CD14-positive monocyte (primary cell): ENCODE results near the gene TUBB2A. TPM values are rescaled to one million over a fixed set of nuclear protein-coding genes. Genes with fewer than 3 reads are reported as not detected.

Experiments used
- DNase-seq, 3 donors: peaks; one replicate each; pipeline ENCODE4 v3.0.0-alpha.2; 2011 to 2022
- H2AFZ ChIP-seq: 2 replicates; pipeline ENCODE4 v1.6.0; 2012; ENCODE audit warnings: mild to moderate bottlenecking, low read depth, low read length, inconsistent platforms; ENCODE audit not compliant: insufficient read depth, poor library complexity, severe bottlenecking
- H3K27ac ChIP-seq, 2 donors: 1 replicate in 1 of 2; 2 replicates in 1 of 2; pipeline ENCODE4 v1.5.1; 2012 to 2013; ENCODE audit warnings: low read length in 2 of 2, control low read depth in 1 of 2, inconsistent platforms in 1 of 2, low read depth in 1 of 2, mild to moderate bottlenecking in 1 of 2
- H3K27me3 ChIP-seq, 2 donors: one replicate each; pipeline versions ENCODE4 v1.6.0 to v1.6.1; 2011 to 2013; ENCODE audit warnings: low read length in 2 of 2; ENCODE audit not compliant: control insufficient read depth in 2 of 2, insufficient read depth in 2 of 2
- H3K36me3 ChIP-seq, 2 donors: replicated peaks in 1 of 2; 1 replicate in 1 of 2; 2 replicates in 1 of 2; pipeline versions ENCODE4 v1.5.1 to v1.6.1; 2012 to 2013; ENCODE audit warnings: low read length in 2 of 2, control low read depth in 1 of 2, inconsistent platforms in 1 of 2, mild to moderate bottlenecking in 1 of 2; ENCODE audit not compliant: insufficient read depth in 2 of 2, control insufficient read depth in 1 of 2
- H3K4me1 ChIP-seq, 2 donors: 1 replicate in 1 of 2; 2 replicates in 1 of 2; pipeline versions ENCODE4 v1.5.1 to v1.6.1; 2012 to 2013; ENCODE audit warnings: low read length in 2 of 2, control low read depth in 1 of 2, inconsistent platforms in 1 of 2, mild to moderate bottlenecking in 1 of 2, moderate library complexity in 1 of 2; ENCODE audit not compliant: insufficient read depth in 2 of 2, control insufficient read depth in 1 of 2
- H3K4me2 ChIP-seq: replicated peaks from 2 replicates; pipeline ENCODE3; 2012; ENCODE audit warnings: low read length, moderate library complexity, mild to moderate bottlenecking; ENCODE audit not compliant: poor library complexity, severe bottlenecking; ENCODE audit errors: extremely low read depth
- H3K4me3 ChIP-seq, 3 experiments: fragments of 200-600 bp in 1 of 3; sonication (generic) in 1 of 3; replicated peaks in 1 of 3; 1 replicate in 2 of 3; 2 replicates in 1 of 3; pipeline ENCODE4 v1.5.1; 2011 to 2013; ENCODE audit warnings: low read length in 3 of 3, mild to moderate bottlenecking in 3 of 3, control low read depth in 2 of 3, low read depth in 2 of 3, inconsistent platforms in 1 of 3, moderate library complexity in 1 of 3
- H3K79me2 ChIP-seq: 2 replicates; pipeline ENCODE4 v1.6.0; 2012; ENCODE audit warnings: mild to moderate bottlenecking, control low read depth, inconsistent platforms, low read length, moderate library complexity; ENCODE audit not compliant: insufficient read depth
- H3K9ac ChIP-seq: 2 replicates; pipeline ENCODE4 v1.6.0; 2017; ENCODE audit warnings: low read length, mild to moderate bottlenecking; ENCODE audit not compliant: insufficient read depth, poor library complexity, severe bottlenecking
- H3K9me3 ChIP-seq, 2 donors: replicated peaks in 1 of 2; 1 replicate in 1 of 2; 2 replicates in 1 of 2; pipeline versions ENCODE4 v1.5.1 to v1.6.1; 2012 to 2013; ENCODE audit warnings: low read length in 2 of 2, control low read depth in 1 of 2; ENCODE audit not compliant: control insufficient read depth in 1 of 2, insufficient read depth in 1 of 2
- H4K20me1 ChIP-seq: 2 replicates; pipeline ENCODE4 v1.6.0; 2012; ENCODE audit warnings: mild to moderate bottlenecking, low read length, control low read depth, moderate library complexity; ENCODE audit not compliant: insufficient read depth
- H3K27ac Mint-ChIP-seq, 7 donors: one replicate each; pipeline ENCODE4 v1.8.0; 2020; ENCODE audit warnings: mild to moderate bottlenecking in 7 of 7, mixed read lengths in 7 of 7, moderate library complexity in 6 of 7, inconsistent platforms in 2 of 7
- H3K27me3 Mint-ChIP-seq, 3 donors: one replicate each; pipeline ENCODE4 v1.8.0; 2021 to 2022; ENCODE audit warnings: low read depth in 3 of 3, mild to moderate bottlenecking in 3 of 3, mixed read lengths in 3 of 3, moderate library complexity in 3 of 3, inconsistent platforms in 1 of 3
- H3K36me3 Mint-ChIP-seq, 2 donors: one replicate each; pipeline ENCODE4 v1.8.0; 2020; ENCODE audit warnings: mixed read lengths in 2 of 2, inconsistent platforms in 1 of 2, mild to moderate bottlenecking in 1 of 2
- H3K4me1 Mint-ChIP-seq: one replicate; pipeline ENCODE4 v1.8.0; 2020; ENCODE audit warnings: mild to moderate bottlenecking, mixed read lengths
- H3K4me3 Mint-ChIP-seq, 2 donors: one replicate each; pipeline ENCODE4 v1.8.0; 2020; ENCODE audit warnings: mild to moderate bottlenecking in 2 of 2, mixed read lengths in 2 of 2, moderate library complexity in 1 of 2
- H3K9me3 Mint-ChIP-seq, 7 donors: one replicate each; pipeline ENCODE4 v1.8.0; 2020 to 2022; ENCODE audit warnings: mixed read lengths in 7 of 7, mild to moderate bottlenecking in 6 of 7, moderate library complexity in 6 of 7, inconsistent platforms in 2 of 7
- WGBS: methylation state at CpG from one replicate; pipeline ENCODE4 v1.1.5; 2013; ENCODE audit warnings: missing lambda C conversion rate; ENCODE audit not compliant: insufficient coverage; 5-methylcytosine and 5-hydroxymethylcytosine counted together
- intact Hi-C, 2 donors: fragments of 100-400 bp; cut with micrococcal nuclease; formaldehyde crosslinking; loops; one replicate each; pipeline versions ENCODE4 v1.15.0 to v1.15.1; 2023
- polyA minus RNA-seq: library from RNA; depleted of rRNA, polyadenylated mRNA; stranded (reverse); fragments of >200 nt; gene quantifications from 2 replicates; pipeline ENCODE4 v1.2.3, GENCODE V29; 2012
- polyA plus RNA-seq, 3 donors: library from polyadenylated mRNA; depleted of rRNA in 1 of 3; unstranded in 2 of 3; stranded (reverse) in 1 of 3; fragments of 300-500 nt in 2 of 3; fragments of >200 nt in 1 of 3; fragmentation: Illumina TruSeq in 2 of 3; gene quantifications; 1 replicate in 2 of 3; 2 replicates in 1 of 3; pipeline ENCODE4 v1.2.3, GENCODE V29; 2012 to 2021
- total RNA-seq, 12 experiments: library from RNA in 1 of 12; stranded (reverse) in 1 of 12; fragments of 120-200 nt in 1 of 12; gene quantifications; one replicate each; pipeline ENCODE4 v1.2.4 and lab custom pipeline; 2013 to 2026; ENCODE audit warnings: mixed read lengths in 6 of 12, inconsistent platforms in 1 of 12
- TF ChIP-seq, protein P1 (sequence below): fragments of 200-600 bp; IDR thresholded peaks from one replicate; pipeline ENCODE4 v1.8.0; 2022; ENCODE audit warnings: antibody characterized with exemption, mild to moderate bottlenecking

The TUBB2A gene
- total RNA-seq (2013) = 3.1 TPM
- polyA plus RNA-seq = 10 to 100 TPM in 1 of 3 donors, 1 to 10 TPM in 2; 2.4 to 74.3 (median 4.2) TPM
- 8.9 and 10.0 TPM in 2 replicates for polyA minus RNA-seq
- total RNA-seq (lab: John Stamatoyannopoulos, UW) = 8.3 to 24.4 (median 12.3) reads per million in 11 experiments

DNA sequence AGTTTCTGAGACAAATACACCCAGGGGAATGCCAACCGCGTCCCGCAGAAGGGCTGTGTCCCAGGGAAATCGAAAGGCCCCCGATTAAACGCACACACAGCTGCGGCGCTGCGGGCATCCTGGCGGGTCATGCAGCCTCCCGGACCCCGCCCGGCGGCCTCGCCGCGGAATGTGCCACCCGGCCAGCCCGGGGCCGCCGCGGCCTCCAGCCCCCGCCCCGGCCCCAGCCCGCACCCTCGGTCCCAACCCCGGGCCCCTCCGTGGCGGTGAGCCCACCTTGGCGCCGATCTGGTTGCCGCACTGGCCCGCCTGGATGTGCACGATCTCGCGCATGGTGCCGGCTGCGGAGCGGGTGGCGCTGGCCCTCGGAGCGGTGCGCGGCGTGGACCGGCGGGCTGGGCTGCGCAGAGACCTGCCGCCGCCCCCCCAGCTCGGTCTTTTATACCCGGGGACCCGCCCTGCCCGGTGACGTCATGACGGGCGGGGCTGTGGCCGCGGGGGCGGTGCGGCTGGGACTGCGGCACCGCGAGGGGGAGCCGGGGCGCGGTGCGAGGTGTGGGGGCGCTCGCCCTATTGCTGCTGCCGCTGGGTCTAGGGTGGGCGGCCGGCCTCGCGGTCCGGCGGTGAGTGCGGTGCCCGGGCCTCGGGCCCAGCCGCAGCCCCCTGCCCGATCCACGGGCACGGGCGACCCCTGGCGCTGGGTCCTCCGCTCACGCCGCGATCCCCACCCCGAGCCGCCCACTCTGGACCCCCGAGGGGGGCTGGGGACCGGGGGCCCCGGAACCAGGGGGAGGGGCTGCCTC is at the start of gene TUBB2A:
Gene TUBB2A (minus strand): TSS at position 414 of the 803 bp plus-strand sequence. CDS start 81 bp downstream, at position 333.
- Mint-ChIP-seq H3K27me3 (peaks cover 50 to 69% (median 62%) of the 10 kb centered on the region in 3 donors), H3K27ac (peak within 1 kb of the TSS in 6 of 7 donors; percentile 63 to 86 (median 78)), H3K4me1 (peaks cover 25% of the 10 kb centered on the region), H3K4me3 (peak within 1 kb of the TSS; percentile 87 to 93), H3K9me3 (peaks cover 0 to 6% (median 0%) of the 10 kb centered on the region in 7 donors), H3K36me3 (peaks cover 15 to 28% of the 10 kb centered on the region in 2 donors)
- no peaks in the 10 kb centered on the region for H3K36me3 ChIP-seq
- TF ChIP-seq, protein P1, sequence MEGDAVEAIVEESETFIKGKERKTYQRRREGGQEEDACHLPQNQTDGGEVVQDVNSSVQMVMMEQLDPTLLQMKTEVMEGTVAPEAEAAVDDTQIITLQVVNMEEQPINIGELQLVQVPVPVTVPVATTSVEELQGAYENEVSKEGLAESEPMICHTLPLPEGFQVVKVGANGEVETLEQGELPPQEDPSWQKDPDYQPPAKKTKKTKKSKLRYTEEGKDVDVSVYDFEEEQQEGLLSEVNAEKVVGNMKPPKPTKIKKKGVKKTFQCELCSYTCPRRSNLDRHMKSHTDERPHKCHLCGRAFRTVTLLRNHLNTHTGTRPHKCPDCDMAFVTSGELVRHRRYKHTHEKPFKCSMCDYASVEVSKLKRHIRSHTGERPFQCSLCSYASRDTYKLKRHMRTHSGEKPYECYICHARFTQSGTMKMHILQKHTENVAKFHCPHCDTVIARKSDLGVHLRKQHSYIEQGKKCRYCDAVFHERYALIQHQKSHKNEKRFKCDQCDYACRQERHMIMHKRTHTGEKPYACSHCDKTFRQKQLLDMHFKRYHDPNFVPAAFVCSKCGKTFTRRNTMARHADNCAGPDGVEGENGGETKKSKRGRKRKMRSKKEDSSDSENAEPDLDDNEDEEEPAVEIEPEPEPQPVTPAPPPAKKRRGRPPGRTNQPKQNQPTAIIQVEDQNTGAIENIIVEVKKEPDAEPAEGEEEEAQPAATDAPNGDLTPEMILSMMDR = peak; percentile 65
- H3K9ac ChIP-seq = peak within 1 kb of the TSS; percentile 86
- H3K4me2 ChIP-seq = peak within 1 kb of the TSS; percentile 95
- H4K20me1 ChIP-seq = no peaks in the 10 kb centered on the region
- peaks cover 15 to 42% of the 10 kb centered on the region in 2 donors for H3K4me1 ChIP-seq
- peaks cover 13 to 50% of the 10 kb centered on the region in 2 donors for H3K27me3 ChIP-seq
- peak within 1 kb of the TSS; percentile 99 for H2AFZ ChIP-seq
- peak within 1 kb of the TSS in 1 of 2 donors; percentile 85 for H3K27ac ChIP-seq
- WGBS = under 1% methylated on average over 94 of the region's 95 CpGs
- peak; percentile 63 to 80 (median 76) for DNase-seq
- intact Hi-C loops = no loop called here
- no peaks in the 10 kb centered on the region for H3K9me3 ChIP-seq
- H3K79me2 ChIP-seq = no peaks in the 10 kb centered on the region
- H3K4me3 ChIP-seq = peak within 1 kb of the TSS; percentile 50 to 95 (median 76)

DNA sequence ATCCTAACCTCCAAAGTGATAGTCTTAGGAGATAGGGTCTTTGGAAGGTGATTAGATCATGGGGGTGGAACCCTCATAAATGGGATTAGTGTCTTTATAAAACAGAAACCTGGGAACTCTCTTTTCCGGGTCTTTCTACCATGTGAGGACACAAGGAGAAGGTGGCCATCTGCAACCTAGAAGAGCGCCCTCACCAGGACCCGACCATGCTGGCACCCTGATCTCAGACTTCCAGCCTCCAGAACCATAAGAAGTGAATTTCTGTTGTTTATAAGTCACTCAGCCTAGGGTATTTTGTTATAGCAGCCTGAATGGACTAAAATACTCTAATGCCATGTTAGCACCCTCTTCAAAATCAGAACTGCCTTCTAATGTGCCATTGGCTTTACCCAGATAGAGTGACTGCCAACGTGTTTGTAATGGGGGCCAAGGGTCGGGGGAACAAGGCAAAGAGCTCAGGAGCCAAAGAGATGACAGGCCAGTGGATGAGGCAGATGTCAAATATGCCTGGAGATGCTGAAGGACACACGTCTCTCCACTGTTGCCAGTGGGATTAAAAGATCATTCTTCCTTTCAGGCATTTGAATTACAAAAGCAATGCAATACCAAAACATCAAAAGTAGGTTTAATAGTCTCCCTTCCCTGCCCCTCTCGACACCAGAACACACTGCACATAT is 49.1 kb upstream of the TUBB2A start:
- no peak overlapping the region for H3K27ac Mint-ChIP-seq

More for the DNA sequence above, 49.1 kb upstream of the TUBB2A start:
- no peaks in the 10 kb centered on the region for H4K20me1 ChIP-seq
- no peak overlapping the region for H3K4me3 Mint-ChIP-seq
- H3K36me3 Mint-ChIP-seq = no peaks in the 10 kb centered on the region
- no peaks in the 10 kb centered on the region for H3K36me3 ChIP-seq
- H3K4me3 ChIP-seq = no peak overlapping the region
- no peaks in the 10 kb centered on the region for H3K4me1 ChIP-seq
- H3K4me1 Mint-ChIP-seq = peaks cover 7% of the 10 kb centered on the region
- peaks cover 3 to 9% of the 10 kb centered on the region in 2 donors for H3K27me3 ChIP-seq
- H3K79me2 ChIP-seq = no peaks in the 10 kb centered on the region
- H2AFZ ChIP-seq = no peak overlapping the region
- no peak for DNase-seq
- peaks cover 0 to 2% (median 0%) of the 10 kb centered on the region in 7 donors for H3K9me3 Mint-ChIP-seq
- TF ChIP-seq, protein P1 = no peak
- H3K9me3 ChIP-seq = no peaks in the 10 kb centered on the region
- no peak overlapping the region for H3K9ac ChIP-seq
- no peak overlapping the region for H3K27ac ChIP-seq
- peaks cover 17 to 27% (median 17%) of the 10 kb centered on the region in 3 donors for H3K27me3 Mint-ChIP-seq
- WGBS = 80% methylated on average over 2 of the region's 7 CpGs
- intact Hi-C loops = no loop called here
- H3K4me2 ChIP-seq = no peak overlapping the region
